Panc1 (cell line): ENCODE measurements around the gene FAM227A. TPM values are rescaled to one million over a fixed set of nuclear protein-coding genes. Genes with fewer than 3 reads are reported as not detected.
A peak's percentile ranks its signal among the peaks of the same experiment; 100 is the strongest.

Experiments
- ATAC-seq: fragments of 200-7000 bp; cut with Tn5 transposase; 2 replicates; pipeline ENCODE4 v1.9.1; 2020; ENCODE audit warnings: mild to moderate bottlenecking, moderate library complexity
- BruUV-seq: library from RNA; stranded (reverse); fragments of 400-500 nt; replicated peaks from 2 replicates; lab custom pipeline; 2021; lab: Mats Ljungman, UMichigan
- CTCF ChIA-PET: fragments of 300-600 bp; sonication (Branson Sonifier 250); formaldehyde crosslinking; loops from one replicate; lab custom pipeline; 2022; ENCODE audit warnings: antibody characterized with exemption; lab: Charles Lee
- POLR2A ChIA-PET: fragments of 300-600 bp; sonication (Branson Sonifier 250); formaldehyde crosslinking; loops from one replicate; lab custom pipeline; 2022; ENCODE audit warnings: antibody characterized with exemption; lab: Charles Lee
- DNase-seq: peaks from one replicate; pipeline ENCODE4 v3.0.0-alpha.2; 2010; ENCODE audit warnings: low read depth, low spot score
- H3K27ac ChIP-seq: 2 replicates; pipeline ENCODE4 v1.5.1; 2011; ENCODE audit warnings: mild to moderate bottlenecking, low read length, inconsistent platforms
- H3K27me3 ChIP-seq: fragments of 200-500 bp; sonication (Bioruptor generic); 2 replicates; pipeline ENCODE4 v1.6.0; 2014; ENCODE audit warnings: low read length, inconsistent platforms; ENCODE audit not compliant: control insufficient read depth, insufficient read depth
- H3K36me3 ChIP-seq: fragments of 200-500 bp; sonication (Bioruptor generic); 2 replicates; pipeline ENCODE4 v1.5.1; 2014; ENCODE audit warnings: inconsistent platforms, mild to moderate bottlenecking, low read length, moderate library complexity; ENCODE audit not compliant: control insufficient read depth, insufficient read depth
- H3K4me1 ChIP-seq: 2 replicates; pipeline ENCODE4 v1.5.1; 2011; ENCODE audit warnings: inconsistent platforms, mild to moderate bottlenecking, low read length, moderate library complexity; ENCODE audit not compliant: control insufficient read depth, insufficient read depth
- H3K4me3 ChIP-seq, 2 experiments: 2 replicates each; pipeline ENCODE4 v1.5.1; 2011 to 2012; ENCODE audit warnings: low read depth in 2 of 2, low read length in 2 of 2, mild to moderate bottlenecking in 2 of 2, inconsistent platforms in 1 of 2, moderate library complexity in 1 of 2
- H3K9me3 ChIP-seq: fragments of 200-500 bp; sonication (Bioruptor generic); 2 replicates; pipeline ENCODE4 v1.5.1; 2014; ENCODE audit warnings: low read depth, mild to moderate bottlenecking, inconsistent platforms, low read length, moderate library complexity; ENCODE audit not compliant: control insufficient read depth, insufficient read depth
- CTCF ChIP-seq: fragments of 450-650 bp; IDR thresholded peaks from 2 replicates; pipeline ENCODE4 v1.5.1; 2017; ENCODE audit warnings: mild to moderate bottlenecking
- POLR2AphosphoS5 ChIP-seq: IDR thresholded peaks from 2 replicates; pipeline ENCODE4 v1.6.1; 2012; ENCODE audit warnings: mild to moderate bottlenecking, low read depth, low read length, moderate library complexity
- REST ChIP-seq, 2 experiments: IDR thresholded peaks; 2 replicates each; pipeline ENCODE4 v1.6.1; 2011 to 2012; ENCODE audit warnings: low read depth in 2 of 2, control low read depth in 1 of 2, low read length in 1 of 2, mild to moderate bottlenecking in 1 of 2, moderate library complexity in 1 of 2; ENCODE audit not compliant: insufficient read depth in 1 of 2
- SIN3A ChIP-seq: IDR thresholded peaks from 2 replicates; pipeline ENCODE4 v1.6.1; 2012; ENCODE audit warnings: low read depth, mild to moderate bottlenecking, low read length, moderate library complexity, borderline replicate concordance; ENCODE audit not compliant: insufficient read depth
- TCF7L2 ChIP-seq: IDR thresholded peaks from 2 replicates; pipeline ENCODE4 v1.6.1; 2011; ENCODE audit warnings: mild to moderate bottlenecking, low read depth, low read length, inconsistent platforms
- in situ Hi-C: cut with HindIII; loops from 2 replicates; pipeline ENCODE4 v1.10.0; 2016; ENCODE audit warnings: low sequenced_read_pairs, low pct_unique_long_range_greater_than_20kb
- intact Hi-C: fragments of 100-400 bp; cut with micrococcal nuclease; formaldehyde crosslinking; loops from one replicate; pipeline ENCODE4 v1.10.0; 2022; ENCODE audit not compliant: unreplicated experiment
- total RNA-seq: library from RNA; stranded (reverse); gene quantifications from one replicate; pipeline ENCODE4 v1.2.1, GENCODE V29; 2021; ENCODE audit not compliant: unreplicated experiment

Gene FAM227A
- total RNA-seq, 1 experiment from 2014 or later: 2.4 TPM

GRCh38 chr22:38570779-38571364 lies 85.3 kb downstream of the FAM227A start:
- Histone ChIP-seq H3K4me3 (peak overlapping the region; percentile 60 to 81), H3K4me1 (peaks cover 3% of the 10 kb centered on the region; the same call in 1 of the 2 replicates), H3K27me3 (no peaks in the 10 kb centered on the region), H3K36me3 (no peaks in the 10 kb centered on the region), H3K27ac (peak overlapping the region; percentile 70), H3K9me3 (no peaks in the 10 kb centered on the region)
- ATAC-seq: peak; percentile 52
- intact Hi-C loops: loop anchor here (10.0 kb wide), 1 partner anchor 176 kb away; no protein-coding TSS in a partner anchor
- ChIA-PET CTCF (interaction anchor here (0.6 kb wide), 2 partner anchors 26 to 134 kb away, joined by 3 read pairs; no protein-coding TSS in a partner anchor), POLR2A (no interaction called here)
- no peak for DNase-seq
- in situ Hi-C loops: no loop called here
- TSS peak; percentile 83 for BruUV-seq
- no peak for TF ChIP-seq SIN3A
- peak; percentile 30 for TF ChIP-seq CTCF
- TF ChIP-seq TCF7L2: no peak
- TF ChIP-seq REST (IDR thresholded peaks at IDR 0.05; ENCODE audit: insufficient read depth in 1 of 2, low read depth in 2 of 2, low read length in 1 of 2): no peak
- TF ChIP-seq POLR2AphosphoS5: no peak

GRCh38 chr22:38569972-38570778 lies 86.0 kb downstream of the FAM227A start, which contains the start of gene DMC1:
Gene DMC1 (minus strand): TSS chr22:38570183. CDS start chr22:38568256, 1,927 bp downstream.
- POLR2A ChIA-PET: no interaction called here
- no TSS peak for BruUV-seq
- in situ Hi-C loops: no loop called here
- Histone ChIP-seq H3K27ac (peak within 1 kb of the TSS; percentile 81), H3K4me1 (peaks cover 3% of the 10 kb centered on the region; the same call in 1 of the 2 replicates), H3K27me3 (no peaks in the 10 kb centered on the region), H3K4me3 (peak within 1 kb of the TSS; percentile 60 to 83), H3K9me3 (no peaks in the 10 kb centered on the region), H3K36me3 (no peaks in the 10 kb centered on the region)
- TF ChIP-seq CTCF (no peak), POLR2AphosphoS5 (peak; percentile 37; the same call in 1 of the 2 replicates), TCF7L2 (no peak), SIN3A (0 out of 2 replicates have a peak, but pooled peaks have one; percentile 50), REST (IDR thresholded peaks at IDR 0.05; ENCODE audit: insufficient read depth in 1 of 2, low read depth in 2 of 2, low read length in 1 of 2) (no peak)
- ATAC-seq: peak; percentile 92
- CTCF ChIA-PET: interaction anchor here (0.6 kb wide), 1 partner anchor 26 kb away, joined by 3 read pairs; no protein-coding TSS in a partner anchor
- intact Hi-C loops: loop anchor here (10.0 kb wide), 1 partner anchor 175 kb away; no protein-coding TSS in a partner anchor
- DNase-seq: no peak
